ENCODE measurements around the gene LMOD2.
"Not testable (repeated sequence)": the region's sequence is repeated elsewhere in the genome, so short reads cannot be mapped to it uniquely, and the experiment has no call there.

The LMOD2 gene

GRCh38 chr7:123632808-123633207 is 22.9 kb upstream of the LMOD2 start:
- DNase-seq (ENCODE audit: low spot score), result no peak
- Histone ChIP-seq H3K9me3 (ENCODE audit: severe bottlenecking) (no peaks in the 10 kb centered on the region), H3K27me3 (ENCODE audit: insufficient read depth, poor library complexity, severe bottlenecking) (no peaks in the 10 kb centered on the region), H3K36me3 (ENCODE audit: low read depth) (no peaks in the 10 kb centered on the region), H3K4me1 (ENCODE audit: insufficient read depth, poor library complexity, severe bottlenecking) (peaks cover 15% of the 10 kb centered on the region), H3K4me3 (ENCODE audit: severe bottlenecking) (no peak overlapping the region), H3K27ac (ENCODE audit: poor library complexity, severe bottlenecking) (peak overlapping the region; percentile 82)
- no peak for ATAC-seq (ENCODE audit: low read depth)
- TF ChIP-seq CTCF (IDR thresholded peaks at IDR 0.05; ENCODE audit: poor library complexity, severe bottlenecking), result no peak

GRCh38 chr7:123633553-123633952 is 22.1 kb upstream of the LMOD2 start:
- Histone ChIP-seq H3K36me3 (ENCODE audit: low read depth) (no peaks in the 10 kb centered on the region), H3K27ac (ENCODE audit: poor library complexity, severe bottlenecking) (peak overlapping the region; percentile 82), H3K4me1 (ENCODE audit: insufficient read depth, poor library complexity, severe bottlenecking) (peaks cover 15% of the 10 kb centered on the region), H3K9me3 (ENCODE audit: severe bottlenecking) (no peaks in the 10 kb centered on the region), H3K4me3 (ENCODE audit: severe bottlenecking) (no peak overlapping the region), H3K27me3 (ENCODE audit: insufficient read depth, poor library complexity, severe bottlenecking) (no peaks in the 10 kb centered on the region)
- no peak for TF ChIP-seq CTCF (IDR thresholded peaks at IDR 0.05; ENCODE audit: poor library complexity, severe bottlenecking)
- ATAC-seq (ENCODE audit: low read depth), result peak; percentile 85
- DNase-seq (ENCODE audit: low spot score), result no peak

- H3K27ac ChIP-seq (ENCODE audit: poor library complexity, severe bottlenecking), result peak overlapping the region; percentile 82
- not testable (repeated sequence) for H3K9me3 ChIP-seq (ENCODE audit: severe bottlenecking); DNase-seq (ENCODE audit: low spot score); H3K36me3 ChIP-seq (ENCODE audit: low read depth); H3K27me3 ChIP-seq (ENCODE audit: insufficient read depth, poor library complexity, severe bottlenecking); H3K4me3 ChIP-seq (ENCODE audit: severe bottlenecking)
- peaks cover 15% of the 10 kb centered on the region for H3K4me1 ChIP-seq (ENCODE audit: insufficient read depth, poor library complexity, severe bottlenecking)
- peak; percentile 30; the same call in 2 of the 3 replicates for ATAC-seq (ENCODE audit: low read depth)
Measured at GRCh38 chr7:123634011-123634573, 21.6 kb upstream of the LMOD2 start.

DNA sequence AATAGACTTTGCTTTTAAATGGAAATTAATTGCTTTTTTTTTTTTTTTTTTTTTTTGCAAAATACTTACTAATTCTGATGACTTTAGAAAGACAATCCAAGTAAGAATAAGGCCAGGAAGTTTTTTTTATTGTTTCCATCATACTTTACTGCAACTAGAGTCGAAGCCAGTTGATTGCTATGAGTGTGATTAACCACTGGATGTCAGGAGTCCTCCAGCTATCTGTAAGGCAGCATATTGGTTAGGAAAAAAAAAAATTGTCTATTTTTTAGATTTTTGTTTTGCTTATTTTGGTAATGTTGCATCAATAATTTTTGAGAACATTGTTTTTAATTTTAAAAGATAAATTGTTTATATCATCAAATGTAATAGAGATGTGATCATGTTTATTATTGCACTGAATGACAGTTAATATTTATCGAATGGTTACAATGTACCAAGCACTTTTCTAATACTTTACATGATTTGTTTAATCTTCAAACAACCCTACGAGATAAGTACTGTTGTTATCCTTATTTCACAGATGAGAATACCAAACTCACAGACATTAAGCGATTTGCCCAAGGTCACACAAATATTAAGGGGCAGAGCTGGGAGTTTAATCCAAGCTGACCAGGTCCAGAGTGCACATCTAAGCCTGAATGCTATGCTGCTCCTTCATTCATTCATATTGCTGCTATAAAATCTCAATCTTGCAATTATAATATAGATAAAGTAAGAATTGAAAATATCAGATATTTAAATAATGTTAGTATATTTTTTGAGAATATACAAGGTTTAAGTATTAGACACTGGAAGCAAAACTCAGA is 19.9 kb upstream of the LMOD2 start:
- TF ChIP-seq CTCF (IDR thresholded peaks at IDR 0.05; ENCODE audit: poor library complexity, severe bottlenecking), result peak; percentile 92
- Histone ChIP-seq H3K27ac (ENCODE audit: poor library complexity, severe bottlenecking) (no peak overlapping the region), H3K4me1 (ENCODE audit: insufficient read depth, poor library complexity, severe bottlenecking) (peaks cover 15% of the 10 kb centered on the region), H3K4me3 (ENCODE audit: severe bottlenecking) (no peak overlapping the region), H3K27me3 (ENCODE audit: insufficient read depth, poor library complexity, severe bottlenecking) (no peaks in the 10 kb centered on the region), H3K36me3 (ENCODE audit: low read depth) (no peaks in the 10 kb centered on the region), H3K9me3 (ENCODE audit: severe bottlenecking) (no peaks in the 10 kb centered on the region)
- ATAC-seq (ENCODE audit: low read depth), result peak; percentile 64; the same call in 1 of the 3 replicates
- no peak for DNase-seq (ENCODE audit: low spot score)

GRCh38 chr7:123637203-123637602 is 18.5 kb upstream of the LMOD2 start:
- Histone ChIP-seq H3K27ac (ENCODE audit: poor library complexity, severe bottlenecking) (no peak overlapping the region), H3K27me3 (ENCODE audit: insufficient read depth, poor library complexity, severe bottlenecking) (no peaks in the 10 kb centered on the region), H3K9me3 (ENCODE audit: severe bottlenecking) (no peaks in the 10 kb centered on the region), H3K4me3 (ENCODE audit: severe bottlenecking) (no peak overlapping the region), H3K4me1 (ENCODE audit: insufficient read depth, poor library complexity, severe bottlenecking) (peaks cover 15% of the 10 kb centered on the region), H3K36me3 (ENCODE audit: low read depth) (no peaks in the 10 kb centered on the region)
- ATAC-seq (ENCODE audit: low read depth) (no peak), DNase-seq (ENCODE audit: low spot score) (no peak)
- TF ChIP-seq CTCF (IDR thresholded peaks at IDR 0.05; ENCODE audit: poor library complexity, severe bottlenecking), result no peak

Data from RWPE2 (cell line).